ENCODE results near the gene SYTL3. TPM values are rescaled to one million over a fixed set of nuclear protein-coding genes. Genes with fewer than 3 reads are reported as not detected.
"Not testable (repeated sequence)": the region's sequence is repeated elsewhere in the genome, so short reads cannot be mapped to it uniquely, and the experiment has no call there.

SYTL3 gene
- total RNA-seq, 1 experiment from 2014 or later: 0.28 TPM

- TF ChIP-seq ARID4B (CRISPR knock-in tag; IDR thresholded peaks at IDR 0.05; ENCODE audit: borderline replicate concordance): no peak
These were observed 141.5 kb downstream of the SYTL3 start (continued) for GRCh38 chr6:158791274-158791855.

DNA sequence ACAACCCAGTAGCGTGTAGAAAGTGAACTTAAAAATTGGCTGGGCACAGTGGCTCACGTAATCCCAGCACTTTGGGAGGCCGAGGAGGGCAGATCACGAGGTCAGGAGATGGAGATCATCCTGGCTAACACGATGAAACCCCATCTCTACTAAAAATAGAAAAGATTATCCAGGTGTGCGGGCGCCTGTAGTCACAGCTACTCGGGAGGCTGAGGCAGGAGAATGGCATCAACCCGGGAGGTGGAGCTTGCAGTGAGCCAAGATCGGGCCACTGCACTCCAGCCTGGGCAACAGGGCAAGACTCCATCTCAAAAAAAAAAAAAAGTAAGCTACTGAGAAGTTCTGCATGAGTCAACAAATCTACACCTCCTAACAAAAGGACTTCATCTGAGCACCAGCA, 142.7 kb downstream of the SYTL3 start:
- ATAC-seq; DNase-seq (ENCODE audit: low spot score); H3K4me3 Mint-ChIP-seq; H3K9me3 Mint-ChIP-seq; H3K27me3 Mint-ChIP-seq (ENCODE audit: low read depth): not testable (repeated sequence)
- H3K27ac Mint-ChIP-seq: peak overlapping the region; percentile 94
- ChIA-PET POLR2A (interaction anchor here (0.6 kb wide), 1 partner anchor 744 kb away, joined by 3 read pairs; no protein-coding TSS in a partner anchor), CTCF (interaction anchor here (0.9 to 2.4 kb wide), 7 partner anchors 10 to 207 kb away, joined by 3 to 12 read pairs (median 6); partner anchors contain the start of gene RSPH3)
- peaks cover 29% of the 10 kb centered on the region for H3K36me3 Mint-ChIP-seq
- H3K4me1 Mint-ChIP-seq: peaks cover 67% of the 10 kb centered on the region

DNA sequence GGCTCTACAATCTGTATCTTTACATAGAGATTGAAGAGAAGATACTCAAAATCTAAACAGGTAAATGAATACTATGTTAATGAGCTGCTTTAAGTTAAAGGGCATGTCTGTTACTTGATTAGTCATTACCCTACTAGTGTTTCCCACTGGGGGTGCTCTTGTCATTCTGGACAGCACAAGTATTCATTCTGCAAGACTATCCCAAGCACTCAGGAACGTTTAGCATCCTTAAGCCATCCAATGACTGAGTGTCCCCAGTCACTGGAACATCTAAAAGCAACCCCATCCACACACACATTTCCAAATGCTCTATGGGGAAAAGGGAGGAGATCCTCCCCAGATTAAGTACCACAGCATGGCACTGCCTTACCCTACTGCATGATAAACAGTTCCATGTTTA, 143.6 kb downstream of the SYTL3 start:
- CTCF ChIA-PET: interaction anchor here (0.6 to 2.4 kb wide), 15 partner anchors 8 to 341 kb away, joined by 3 to 12 read pairs (median 4); partner anchors contain the start of gene RSPH3
- Mint-ChIP-seq H3K4me3 (no peak overlapping the region), H3K9me3 (no peaks in the 10 kb centered on the region), H3K27me3 (ENCODE audit: low read depth) (no peaks in the 10 kb centered on the region), H3K36me3 (peaks cover 20% of the 10 kb centered on the region), H3K27ac (peak overlapping the region; percentile 85), H3K4me1 (peaks cover 73% of the 10 kb centered on the region)
- no peak for TF ChIP-seq ZNF263 (CRISPR knock-in tag; IDR thresholded peaks at IDR 0.05; ENCODE audit: low read depth)
- no peak for TF ChIP-seq ZNF671 (CRISPR knock-in tag; IDR thresholded peaks at IDR 0.05)
- no peak for TF ChIP-seq SOX15 (CRISPR knock-in tag; IDR thresholded peaks at IDR 0.05)
- TF ChIP-seq CBFB (CRISPR knock-in tag; IDR thresholded peaks at IDR 0.05; ENCODE audit: low read depth): no peak
- TF ChIP-seq NFE2L1 (CRISPR knock-in tag; IDR thresholded peaks at IDR 0.05): no peak
- TF ChIP-seq SP1 (CRISPR knock-in tag; conservative IDR thresholded peaks at IDR 0.05): no peak
- no peak for TF ChIP-seq HMGXB4 (CRISPR knock-in tag; IDR thresholded peaks at IDR 0.05)
- no peak for TF ChIP-seq ZNF121 (CRISPR knock-in tag; IDR thresholded peaks at IDR 0.05)
- TF ChIP-seq JUN (CRISPR knock-in tag; IDR thresholded peaks at IDR 0.05): no peak
- TF ChIP-seq NFYB (CRISPR knock-in tag; conservative IDR thresholded peaks at IDR 0.05; ENCODE audit: low read depth): no peak
- no peak for TF ChIP-seq NR3C1 (CRISPR knock-in tag; conservative IDR thresholded peaks at IDR 0.05; ENCODE audit: low read depth)
- TF ChIP-seq, protein P1, sequence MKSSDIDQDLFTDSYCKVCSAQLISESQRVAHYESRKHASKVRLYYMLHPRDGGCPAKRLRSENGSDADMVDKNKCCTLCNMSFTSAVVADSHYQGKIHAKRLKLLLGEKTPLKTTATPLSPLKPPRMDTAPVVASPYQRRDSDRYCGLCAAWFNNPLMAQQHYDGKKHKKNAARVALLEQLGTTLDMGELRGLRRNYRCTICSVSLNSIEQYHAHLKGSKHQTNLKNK (CRISPR knock-in tag; IDR thresholded peaks at IDR 0.05): no peak
- TF ChIP-seq SMAD4 (CRISPR knock-in tag; IDR thresholded peaks at IDR 0.05): no peak
- ATAC-seq (peak; percentile 83), DNase-seq (ENCODE audit: low spot score) (no peak)
- POLR2A ChIA-PET: interaction anchor here (0.7 kb wide), 1 partner anchor 26 kb away, joined by 3 read pairs; the partner anchor contains the start of gene EZR

DNA sequence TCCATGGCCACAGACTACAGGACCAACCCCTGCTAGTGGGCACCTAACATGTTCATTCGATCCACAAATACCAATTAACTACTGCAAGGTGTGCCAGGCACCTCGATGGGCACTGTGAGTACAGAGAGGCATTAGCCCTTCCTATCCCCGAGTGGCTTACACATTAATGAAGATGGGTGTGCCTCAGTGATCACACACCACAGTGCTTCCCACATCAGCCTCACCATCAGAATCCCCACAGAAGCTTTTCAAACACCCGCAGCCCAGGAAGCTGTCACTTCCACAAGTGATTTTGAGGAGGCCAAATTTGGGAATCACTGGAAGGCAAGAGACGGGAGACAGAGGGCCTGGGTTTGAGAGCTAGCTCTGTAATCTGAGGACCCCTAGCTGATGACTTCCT, 145.7 kb downstream of the SYTL3 start:
- CTCF ChIA-PET: interaction anchor here (0.5 to 1.5 kb wide), 3 partner anchors 91 to 175 kb away, joined by 3 to 4 read pairs (median 4); no protein-coding TSS in a partner anchor
- ATAC-seq (no peak), DNase-seq (ENCODE audit: low spot score) (no peak)
- Mint-ChIP-seq H3K27me3 (ENCODE audit: low read depth) (no peaks in the 10 kb centered on the region), H3K36me3 (peaks cover 8% of the 10 kb centered on the region; the same call in 1 of the 2 replicates), H3K4me3 (no peak overlapping the region), H3K4me1 (peaks cover 88% of the 10 kb centered on the region), H3K27ac (peak overlapping the region; percentile 70; the same call in 1 of the 2 replicates), H3K9me3 (no peaks in the 10 kb centered on the region)
- POLR2A ChIA-PET: no interaction called here
- TF ChIP-seq, protein P2, sequence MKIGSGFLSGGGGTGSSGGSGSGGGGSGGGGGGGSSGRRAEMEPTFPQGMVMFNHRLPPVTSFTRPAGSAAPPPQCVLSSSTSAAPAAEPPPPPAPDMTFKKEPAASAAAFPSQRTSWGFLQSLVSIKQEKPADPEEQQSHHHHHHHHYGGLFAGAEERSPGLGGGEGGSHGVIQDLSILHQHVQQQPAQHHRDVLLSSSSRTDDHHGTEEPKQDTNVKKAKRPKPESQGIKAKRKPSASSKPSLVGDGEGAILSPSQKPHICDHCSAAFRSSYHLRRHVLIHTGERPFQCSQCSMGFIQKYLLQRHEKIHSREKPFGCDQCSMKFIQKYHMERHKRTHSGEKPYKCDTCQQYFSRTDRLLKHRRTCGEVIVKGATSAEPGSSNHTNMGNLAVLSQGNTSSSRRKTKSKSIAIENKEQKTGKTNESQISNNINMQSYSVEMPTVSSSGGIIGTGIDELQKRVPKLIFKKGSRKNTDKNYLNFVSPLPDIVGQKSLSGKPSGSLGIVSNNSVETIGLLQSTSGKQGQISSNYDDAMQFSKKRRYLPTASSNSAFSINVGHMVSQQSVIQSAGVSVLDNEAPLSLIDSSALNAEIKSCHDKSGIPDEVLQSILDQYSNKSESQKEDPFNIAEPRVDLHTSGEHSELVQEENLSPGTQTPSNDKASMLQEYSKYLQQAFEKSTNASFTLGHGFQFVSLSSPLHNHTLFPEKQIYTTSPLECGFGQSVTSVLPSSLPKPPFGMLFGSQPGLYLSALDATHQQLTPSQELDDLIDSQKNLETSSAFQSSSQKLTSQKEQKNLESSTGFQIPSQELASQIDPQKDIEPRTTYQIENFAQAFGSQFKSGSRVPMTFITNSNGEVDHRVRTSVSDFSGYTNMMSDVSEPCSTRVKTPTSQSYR (CRISPR knock-in tag; IDR thresholded peaks at IDR 0.05): no peak
- no peak for TF ChIP-seq ATF2 (CRISPR knock-in tag; IDR thresholded peaks at IDR 0.05; ENCODE audit: borderline replicate concordance, low read depth)
- TF ChIP-seq, protein P3, sequence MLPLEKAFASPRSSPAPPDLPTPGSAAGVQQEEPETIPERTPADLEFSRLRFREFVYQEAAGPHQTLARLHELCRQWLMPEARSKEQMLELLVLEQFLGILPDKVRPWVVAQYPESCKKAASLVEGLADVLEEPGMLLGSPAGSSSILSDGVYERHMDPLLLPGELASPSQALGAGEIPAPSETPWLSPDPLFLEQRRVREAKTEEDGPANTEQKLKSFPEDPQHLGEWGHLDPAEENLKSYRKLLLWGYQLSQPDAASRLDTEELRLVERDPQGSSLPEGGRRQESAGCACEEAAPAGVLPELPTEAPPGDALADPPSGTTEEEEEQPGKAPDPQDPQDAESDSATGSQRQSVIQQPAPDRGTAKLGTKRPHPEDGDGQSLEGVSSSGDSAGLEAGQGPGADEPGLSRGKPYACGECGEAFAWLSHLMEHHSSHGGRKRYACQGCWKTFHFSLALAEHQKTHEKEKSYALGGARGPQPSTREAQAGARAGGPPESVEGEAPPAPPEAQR (CRISPR knock-in tag; IDR thresholded peaks at IDR 0.05): no peak

Data from WTC11 (cell line).